CD4-positive, alpha-beta T cell treated with Interleukin-15 for 1 hour (primary cell): ENCODE results near the gene RAB10.
"Not testable (repeated sequence)": the region's sequence is repeated elsewhere in the genome, so short reads cannot be mapped to it uniquely, and the experiment has no call there.

Experiments
- DNase-seq: peaks from one replicate; pipeline ENCODE4 v3.0.0-alpha.2; 2020

Gene RAB10

DNA sequence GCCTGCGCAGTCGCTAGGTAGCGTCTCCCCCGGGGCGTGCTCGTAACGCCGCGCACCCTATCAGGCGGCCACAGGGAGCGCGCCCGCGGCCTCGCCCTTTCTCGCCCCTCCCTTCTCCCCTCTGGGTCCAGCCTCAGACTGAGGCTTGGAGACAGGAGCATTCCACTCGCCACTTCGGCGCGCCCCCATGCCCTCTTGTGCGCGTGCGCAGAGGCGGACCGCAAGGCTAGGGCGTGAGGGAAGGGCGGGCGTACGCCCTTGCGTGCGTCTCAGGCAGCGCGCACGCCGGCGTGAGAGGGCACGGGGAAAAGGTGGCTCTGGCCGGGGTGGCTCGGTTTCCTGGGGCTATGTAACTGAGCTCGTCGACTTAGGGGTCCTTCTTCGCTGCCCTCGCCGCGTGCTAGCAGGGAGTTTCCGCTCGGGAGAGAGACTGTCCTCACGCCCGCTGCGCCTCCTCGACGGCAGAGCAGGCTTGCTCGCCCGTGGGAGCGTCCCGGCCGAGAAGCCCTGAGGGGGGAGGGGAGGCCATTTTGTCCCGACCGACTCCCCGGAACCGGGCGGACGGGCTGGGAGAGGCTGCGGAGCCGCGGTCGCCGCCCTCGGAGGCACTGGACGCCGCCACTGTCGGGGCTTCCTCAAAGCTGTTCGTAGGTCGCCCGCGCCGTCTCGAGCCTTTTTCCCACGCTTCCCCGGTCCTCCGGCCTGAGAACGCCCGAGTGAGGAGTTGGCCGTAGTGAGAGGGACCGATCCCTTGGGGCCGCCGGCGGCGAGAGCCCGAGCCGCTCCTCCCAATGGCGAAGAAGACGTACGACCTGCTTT, at the start of gene RAB10:
Gene RAB10, plus strand, starts transcription at position 267 of the 819 bp plus-strand sequence. Its CDS starts 525 bp downstream, at position 792.
- peak; percentile 99 for DNase-seq

DNA sequence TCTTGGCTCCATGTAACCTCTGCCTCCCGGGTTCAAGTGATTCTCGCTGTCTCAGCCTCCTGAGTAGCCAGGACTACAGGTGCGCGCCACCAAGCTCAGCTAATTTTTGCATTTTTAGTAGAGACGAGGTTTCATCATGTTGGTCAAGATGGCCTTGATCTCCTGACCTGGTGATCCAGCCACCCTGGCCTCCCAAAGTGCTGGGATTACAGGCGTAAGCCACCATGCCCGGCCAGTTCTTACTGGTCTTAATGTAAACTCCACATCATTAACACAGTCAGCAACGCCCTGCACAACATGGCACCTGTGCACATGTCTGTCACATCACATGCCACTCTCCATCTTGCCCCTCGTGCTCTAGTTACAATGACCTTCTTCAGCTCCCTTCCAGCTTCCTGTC, 45.8 kb upstream of the RAB10 start:
- no peak for DNase-seq

DNA sequence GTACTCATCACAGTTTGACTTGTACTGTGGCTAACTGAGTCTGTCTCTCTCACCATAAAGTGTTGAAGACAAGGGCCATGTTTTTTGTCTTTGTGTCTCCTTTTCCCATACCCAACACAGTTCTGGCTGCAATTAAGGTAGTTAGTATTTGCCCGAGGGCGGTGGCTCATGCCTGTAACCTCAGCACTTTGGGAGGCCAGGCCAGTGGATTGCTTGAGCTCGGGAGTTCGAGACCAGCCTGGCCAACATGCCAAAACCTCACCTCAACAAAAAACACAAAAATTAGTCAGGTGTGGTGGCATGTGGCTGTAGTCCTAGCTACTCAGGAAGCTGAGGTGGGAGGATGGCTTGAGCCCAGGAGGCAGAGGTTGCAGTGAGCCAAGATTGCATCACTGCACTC, 44.7 kb upstream of the RAB10 start:
- no peak for DNase-seq

DNA sequence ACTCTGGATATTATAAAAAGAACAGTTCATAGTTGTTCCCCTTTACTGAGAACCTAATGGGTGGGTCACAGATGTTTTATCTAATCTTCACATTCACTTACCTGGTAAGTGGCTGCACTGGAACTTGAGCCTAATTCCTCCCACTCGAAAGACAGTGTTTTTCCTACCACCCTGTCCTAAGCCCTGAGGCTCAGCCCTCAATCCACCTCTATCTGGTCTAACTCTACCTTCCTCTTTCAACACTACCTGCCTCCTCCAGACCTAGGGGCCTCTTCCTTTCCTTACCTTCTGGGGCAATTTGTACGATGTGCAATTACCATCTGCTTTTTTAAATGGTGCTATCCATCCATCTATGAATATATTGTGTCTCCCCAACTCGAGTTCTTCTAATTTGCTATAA, 41.9 kb upstream of the RAB10 start:
- DNase-seq: no peak

DNA sequence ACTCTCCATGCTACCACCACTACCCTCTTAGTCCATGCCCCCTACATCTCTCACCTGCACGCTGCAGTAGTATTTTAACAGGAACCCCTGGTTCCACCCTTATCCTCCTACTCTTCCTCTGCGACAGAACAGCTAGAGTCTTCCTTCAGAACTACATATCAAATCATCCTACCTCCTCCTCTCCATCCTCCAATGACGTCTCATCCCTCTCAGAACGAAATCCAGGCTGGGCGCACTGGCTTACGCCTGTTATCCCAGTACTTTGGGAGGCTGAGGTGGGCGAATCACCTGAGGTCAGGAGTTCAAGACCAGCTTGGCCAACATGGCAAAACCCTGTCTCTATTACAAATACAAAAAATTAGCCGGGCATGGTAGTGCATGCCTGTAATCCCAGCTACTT, 41.3 kb upstream of the RAB10 start:
- DNase-seq: no peak

DNA sequence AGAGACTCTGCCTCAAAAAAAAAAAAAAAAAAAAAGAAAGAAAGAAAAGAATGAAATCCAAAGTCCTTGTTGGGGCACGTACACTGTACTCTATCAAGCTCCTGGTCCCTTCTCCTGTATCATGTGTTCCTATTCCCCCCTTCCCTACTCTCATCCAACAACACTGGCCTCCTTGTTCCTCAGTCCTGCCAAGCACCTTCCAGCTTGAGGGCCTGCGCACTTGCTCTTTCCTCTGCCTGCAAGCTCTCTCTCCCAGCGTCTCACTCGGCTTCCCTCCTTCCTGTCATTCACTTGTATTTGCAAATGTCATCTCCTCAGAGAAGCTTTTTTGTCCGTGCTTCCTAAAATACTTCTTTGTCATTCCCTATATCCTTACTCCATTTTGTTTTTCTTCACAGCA, 40.8 kb upstream of the RAB10 start:
- no peak for DNase-seq

DNA sequence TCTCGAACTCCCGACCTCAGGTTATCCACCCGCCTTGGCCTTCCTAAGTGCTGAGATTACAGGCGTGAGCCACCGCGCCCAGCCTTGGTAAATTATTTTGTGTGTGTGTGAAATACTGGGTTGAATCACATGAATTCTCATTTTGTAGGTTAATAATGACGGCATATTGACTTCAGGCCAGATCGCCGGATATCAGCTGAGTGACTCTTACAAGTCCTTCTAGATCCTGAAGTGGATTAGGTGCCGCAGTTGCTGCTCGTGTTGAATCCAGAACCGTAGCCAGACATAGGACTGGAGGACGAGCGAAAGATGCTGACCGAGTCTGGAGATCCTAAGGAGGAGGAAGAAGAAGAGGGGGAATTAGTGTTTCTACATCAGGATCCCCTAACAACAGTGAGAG, 39.4 kb upstream of the RAB10 start:
- no peak for DNase-seq

DNA sequence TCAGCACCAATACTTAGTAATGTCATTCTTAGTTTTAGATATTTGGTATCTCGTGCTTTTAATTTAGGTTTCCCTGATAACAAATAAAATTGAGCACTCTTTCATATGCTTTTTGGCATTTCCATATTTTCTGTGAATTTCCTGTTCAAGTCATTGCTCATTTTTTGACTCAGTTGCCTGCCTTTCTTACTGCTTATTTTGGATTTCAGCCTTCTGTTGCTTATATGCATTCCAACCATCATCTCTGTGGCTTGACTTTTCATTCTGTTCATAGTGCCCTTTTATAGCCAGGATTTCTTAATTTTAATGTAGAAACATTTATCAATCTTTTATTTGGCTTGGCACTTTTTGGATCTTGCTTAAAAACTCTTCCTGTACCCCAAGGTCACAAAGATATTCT, 37.0 kb upstream of the RAB10 start:
- no peak for DNase-seq

DNA sequence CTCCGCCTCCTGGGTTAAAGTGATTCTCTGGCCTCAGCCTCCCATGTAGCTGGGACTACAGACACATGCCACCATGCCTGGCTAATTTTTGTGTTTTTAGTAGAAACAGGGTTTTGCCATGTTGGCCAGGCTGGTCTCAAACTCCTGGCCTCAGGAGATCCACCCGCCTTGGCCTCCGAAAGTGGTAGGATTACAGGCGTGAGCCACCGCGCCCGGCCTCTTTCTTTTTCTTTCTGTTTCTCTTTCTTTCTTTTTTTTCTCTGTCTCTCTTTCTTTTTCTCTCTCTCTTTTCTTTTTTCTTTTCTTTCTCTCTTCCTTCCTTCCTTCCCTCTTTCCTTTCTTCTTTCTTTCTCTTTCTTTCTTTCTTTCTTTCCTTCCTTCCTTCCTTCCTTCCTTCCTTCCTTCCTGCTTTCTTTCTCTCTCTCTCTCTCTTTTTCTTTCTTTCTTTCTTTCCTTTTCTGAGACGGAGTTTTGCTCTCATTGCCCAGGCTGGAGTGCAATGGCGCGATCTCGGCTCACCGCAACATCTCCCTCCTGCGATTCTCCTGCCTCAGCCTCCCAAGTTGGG, 35.0 kb upstream of the RAB10 start:
- DNase-seq: not testable (repeated sequence)

DNA sequence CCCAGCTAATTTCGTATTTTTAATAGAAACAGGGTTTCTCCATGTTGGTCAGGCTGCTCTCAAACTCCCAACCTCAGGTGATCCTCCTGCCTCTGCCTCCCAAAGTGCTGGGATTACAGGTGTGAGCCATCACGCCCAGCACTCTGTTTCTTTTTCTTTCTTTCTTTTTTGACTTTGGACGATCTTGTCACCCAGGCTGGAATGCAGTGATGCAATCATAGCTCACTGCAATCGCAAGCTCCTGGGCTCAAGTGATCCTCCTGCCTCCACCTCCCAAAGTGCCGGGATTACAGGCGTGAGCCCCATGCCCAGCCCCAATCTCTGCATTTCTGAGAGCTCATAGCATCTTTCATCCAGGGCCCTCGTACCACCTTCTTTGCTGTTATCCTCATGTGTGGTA, 34.5 kb upstream of the RAB10 start:
- DNase-seq: not testable (repeated sequence)

DNA sequence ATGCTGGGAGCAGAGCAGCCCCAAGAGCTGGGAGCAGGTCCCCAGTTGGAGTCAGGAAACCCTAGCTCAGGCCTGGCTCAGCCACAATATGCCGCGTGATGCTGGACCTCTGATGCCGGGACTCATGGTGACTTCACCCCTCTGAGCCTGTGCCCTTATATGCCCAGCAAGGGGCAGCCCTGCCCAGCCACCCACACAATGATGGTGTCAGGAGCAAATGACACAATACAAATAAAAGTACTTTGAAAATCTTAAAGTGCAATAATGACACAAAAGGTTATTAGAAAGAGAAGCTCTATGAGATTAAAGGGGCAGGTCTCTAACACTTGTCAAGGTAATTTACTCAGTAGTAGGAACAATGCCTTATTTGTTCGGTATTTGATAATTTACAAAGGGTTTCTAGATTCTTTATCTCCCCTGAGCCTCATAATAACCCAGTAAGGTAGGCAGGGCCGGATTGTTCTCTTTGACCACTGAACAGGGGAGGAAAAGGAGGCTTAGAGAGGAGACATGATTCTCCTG, 33.3 kb upstream of the RAB10 start:
- no peak for DNase-seq

DNA sequence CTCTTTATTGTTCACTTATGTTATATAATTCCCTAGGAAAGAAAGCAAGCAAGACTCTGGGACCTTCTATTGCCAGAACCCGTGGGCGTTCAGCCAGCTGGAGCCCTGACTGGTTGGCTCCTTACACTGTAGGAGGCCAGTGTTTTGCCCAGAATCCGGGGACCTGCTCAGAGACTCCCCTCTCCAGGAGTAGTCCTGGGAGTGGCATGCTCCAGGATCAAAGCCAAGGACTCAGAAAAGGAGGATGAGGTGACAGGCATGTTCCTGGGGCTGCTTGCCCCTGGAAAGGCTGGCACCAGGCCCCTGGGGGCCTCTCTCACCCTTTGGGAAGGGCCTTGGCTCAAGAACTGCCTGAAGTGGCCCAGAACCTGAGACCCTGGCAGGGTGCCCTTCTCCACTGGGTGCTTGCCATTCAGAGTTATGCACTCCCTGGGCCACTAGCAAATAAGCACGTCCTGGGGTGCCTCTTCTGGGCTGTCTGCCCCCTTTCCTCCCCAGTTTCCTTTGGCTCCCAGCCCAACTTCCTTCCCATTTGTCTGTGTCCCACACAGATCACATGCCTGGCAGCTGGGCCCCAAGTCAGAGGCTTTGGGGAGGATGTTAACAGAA, 32.0 kb upstream of the RAB10 start:
- DNase-seq: no peak

DNA sequence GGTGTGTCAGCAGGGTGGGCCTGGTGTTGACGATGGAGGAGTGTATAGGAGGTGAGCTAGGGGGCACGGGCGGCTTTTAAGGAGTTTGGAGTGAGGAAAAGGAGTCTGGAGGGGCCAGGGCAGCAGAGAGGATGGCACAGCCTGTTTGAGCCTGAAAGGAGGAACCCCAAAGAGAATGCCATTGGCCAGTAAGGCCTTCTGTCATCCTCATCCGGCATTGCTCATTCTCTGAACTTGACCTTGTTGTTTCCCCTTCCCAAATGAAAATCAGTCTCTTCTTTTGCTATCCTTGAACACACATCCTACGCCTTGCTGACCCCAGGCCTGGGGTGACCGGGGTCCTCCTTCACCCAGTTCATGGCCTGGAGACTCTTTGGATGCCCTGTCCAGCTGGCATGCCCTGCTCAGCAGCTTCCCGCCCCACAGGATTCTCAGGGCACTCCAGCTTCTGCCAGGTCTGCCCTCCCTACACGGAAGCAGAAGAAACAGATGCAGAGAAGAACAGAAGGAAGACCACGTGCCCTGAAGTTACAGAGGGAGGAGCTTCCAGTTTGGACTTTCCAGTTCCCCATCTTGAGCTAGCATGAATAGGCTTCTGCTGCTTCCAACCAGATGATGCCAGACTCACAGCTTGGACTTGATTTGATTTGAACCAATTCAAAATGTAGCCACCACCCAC, 31.1 kb upstream of the RAB10 start:
- DNase-seq: peak; percentile 52

DNA sequence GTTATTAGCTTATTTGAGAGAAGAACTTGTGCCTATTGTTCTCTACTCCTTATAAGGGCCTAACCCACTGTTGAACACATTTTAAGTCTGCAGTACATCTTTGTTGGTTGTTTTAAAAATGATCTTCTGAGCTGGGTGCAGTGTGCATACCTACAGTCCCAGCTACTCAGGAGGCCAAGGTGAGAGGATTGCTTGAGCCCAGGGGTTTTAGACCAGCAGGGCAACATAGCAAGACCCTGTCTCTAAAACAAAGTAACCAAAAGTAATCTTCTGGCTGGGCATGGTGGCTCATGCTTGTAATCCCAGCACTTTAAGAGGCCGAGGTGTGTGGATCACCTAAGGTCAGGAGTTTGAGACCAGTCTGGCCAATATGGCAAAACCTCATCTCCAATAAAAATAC, 25.8 kb upstream of the RAB10 start:
- DNase-seq: no peak

DNA sequence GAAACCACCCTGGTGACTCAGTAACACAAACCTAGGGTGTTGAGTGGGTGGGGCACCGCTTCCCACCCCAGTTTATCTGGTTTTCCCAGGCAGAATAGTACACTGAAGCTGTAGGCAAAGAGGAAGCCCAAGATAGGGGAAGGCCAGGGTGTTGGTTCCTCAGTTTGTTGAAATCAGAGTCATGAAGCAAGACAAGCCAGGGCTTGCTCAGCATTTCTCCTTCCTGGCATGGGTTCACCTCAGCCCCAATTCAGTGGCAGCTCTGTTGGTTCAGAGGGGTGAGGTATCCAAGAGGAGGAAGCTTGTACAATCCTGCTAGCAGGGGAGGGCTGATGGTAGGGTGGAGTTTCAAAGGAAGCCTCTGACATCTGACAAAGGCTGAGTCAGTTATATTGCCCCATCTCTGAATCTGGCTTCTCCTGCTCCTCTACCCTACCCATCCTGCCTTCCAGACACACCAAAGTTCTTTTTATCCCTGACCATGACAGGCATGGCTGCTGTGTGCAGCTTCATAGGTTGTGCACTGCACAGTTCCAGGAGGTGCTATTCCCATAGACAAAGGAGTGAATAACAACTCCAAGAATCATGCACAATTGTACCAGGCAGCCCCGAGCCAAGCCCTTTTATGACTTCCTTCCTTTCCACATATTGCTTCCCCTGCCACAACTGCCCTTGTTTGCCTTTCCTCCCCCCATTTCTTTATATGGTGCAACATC, 24.9 kb upstream of the RAB10 start:
- DNase-seq: peak; percentile 84

DNA sequence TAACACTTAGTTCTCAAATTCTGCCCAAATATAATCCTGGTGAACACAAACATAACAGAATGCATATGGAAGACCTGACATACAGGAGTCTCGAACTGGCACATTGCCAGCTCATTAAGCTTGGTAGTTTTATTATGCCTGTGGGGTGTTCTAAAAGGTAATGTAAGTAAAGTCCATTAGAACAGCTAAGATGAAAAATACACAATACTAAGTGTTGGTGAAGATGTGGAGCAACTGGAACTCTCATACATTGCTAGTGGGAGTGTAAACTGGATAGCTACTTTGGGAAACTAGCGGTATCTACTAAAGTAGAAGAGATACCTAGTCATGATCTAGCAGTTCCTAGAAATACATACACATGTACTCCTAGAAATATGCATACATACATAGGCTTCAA, 24.3 kb upstream of the RAB10 start:
- no peak for DNase-seq

DNA sequence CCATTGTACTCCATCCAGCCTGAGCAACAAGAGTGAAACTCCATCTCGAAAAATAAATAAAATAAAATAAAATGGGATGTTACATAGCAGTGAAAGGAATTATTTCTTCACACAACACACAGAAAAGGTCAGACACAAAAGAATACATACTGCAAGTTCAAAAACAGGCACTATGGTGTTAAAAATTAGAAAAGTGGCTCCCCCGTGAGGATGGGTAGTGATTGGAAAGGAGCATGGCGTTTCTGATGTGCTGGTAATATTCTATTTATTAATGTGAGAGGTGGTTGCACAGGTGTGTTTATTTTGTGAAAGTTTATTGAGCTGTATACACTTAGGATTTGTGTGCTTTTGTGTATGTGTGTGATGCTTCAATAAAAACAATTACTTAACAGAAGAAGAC, 22.9 kb upstream of the RAB10 start:
- no peak for DNase-seq

DNA sequence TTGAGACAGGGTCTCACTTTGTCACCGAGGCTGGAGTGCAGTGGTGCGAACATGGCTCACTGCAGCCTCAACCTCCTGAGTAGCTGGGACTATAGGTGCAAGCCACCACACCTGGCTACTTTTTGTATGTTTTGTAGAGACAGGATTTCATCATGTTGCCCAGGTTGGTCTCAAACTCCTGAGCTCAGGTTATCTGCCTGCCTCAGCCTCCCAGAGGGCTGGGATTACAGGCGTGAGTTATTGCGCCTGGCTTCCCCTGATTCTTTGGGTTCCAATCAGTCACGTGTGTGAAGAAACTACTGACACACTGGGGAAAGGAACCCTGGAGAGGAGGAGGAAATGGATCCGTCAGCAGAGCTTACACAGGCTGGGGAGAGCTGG, 22.3 kb upstream of the RAB10 start:
- no peak for DNase-seq

DNA sequence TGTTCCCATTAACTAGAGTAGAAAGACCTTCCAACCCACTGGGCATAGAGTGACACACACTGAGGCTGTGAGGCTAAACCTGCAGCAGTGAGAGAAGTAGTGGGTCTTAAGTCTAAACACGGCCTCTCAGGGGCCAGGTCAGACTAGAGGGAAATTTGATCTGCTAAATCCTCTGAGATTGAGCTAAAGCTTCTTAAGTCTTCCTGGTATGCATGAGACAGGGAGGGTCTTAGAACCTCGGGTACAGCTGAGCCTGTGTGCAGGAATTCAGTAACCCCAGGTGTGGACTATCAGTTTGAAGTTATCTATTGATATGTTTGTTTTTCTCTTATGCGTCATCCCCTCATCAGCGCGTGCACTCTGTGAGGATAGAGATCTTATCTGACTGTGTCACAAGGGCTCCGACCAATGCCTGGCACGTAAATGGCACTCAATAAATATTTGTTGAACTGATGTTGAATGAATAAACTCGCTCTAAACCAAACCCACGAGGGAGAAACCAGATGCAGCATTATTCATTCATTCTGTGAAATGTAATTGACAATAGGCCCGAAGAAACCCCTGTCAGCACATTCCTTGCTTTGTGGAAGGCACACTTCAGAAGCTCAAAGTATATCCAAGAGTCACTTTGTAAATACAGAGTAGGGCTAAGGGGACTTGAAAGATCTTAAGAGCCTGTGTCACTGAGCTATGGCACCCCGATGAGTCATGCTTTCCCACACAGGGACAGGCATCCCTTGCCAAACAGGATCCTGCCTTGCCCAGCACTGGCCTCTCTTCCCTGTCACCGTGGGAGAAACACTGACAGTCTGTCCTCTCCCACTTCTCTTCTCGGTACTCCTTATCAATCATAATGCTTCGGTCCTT, 21.7 kb upstream of the RAB10 start:
- DNase-seq: peak; percentile 34

DNA sequence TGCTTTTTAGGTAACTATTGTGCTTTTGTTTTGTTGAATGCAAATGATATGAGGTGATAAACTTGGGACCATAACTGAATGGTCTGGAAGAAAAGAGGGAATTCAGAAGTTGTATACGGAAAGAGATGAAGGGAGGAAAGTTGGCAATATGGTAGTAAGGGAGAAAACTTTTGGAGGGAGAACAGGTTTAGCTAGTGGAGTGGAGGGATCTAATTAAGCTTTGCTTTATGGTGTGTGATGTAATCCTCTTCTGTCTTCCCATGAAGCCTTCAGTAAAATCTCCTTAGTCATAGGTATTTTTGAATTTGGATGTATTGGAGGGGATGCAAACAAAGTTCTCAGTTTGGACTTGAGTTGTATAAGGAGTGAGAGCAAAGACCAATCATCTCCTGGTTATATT, 20.2 kb upstream of the RAB10 start:
- DNase-seq: no peak

DNA sequence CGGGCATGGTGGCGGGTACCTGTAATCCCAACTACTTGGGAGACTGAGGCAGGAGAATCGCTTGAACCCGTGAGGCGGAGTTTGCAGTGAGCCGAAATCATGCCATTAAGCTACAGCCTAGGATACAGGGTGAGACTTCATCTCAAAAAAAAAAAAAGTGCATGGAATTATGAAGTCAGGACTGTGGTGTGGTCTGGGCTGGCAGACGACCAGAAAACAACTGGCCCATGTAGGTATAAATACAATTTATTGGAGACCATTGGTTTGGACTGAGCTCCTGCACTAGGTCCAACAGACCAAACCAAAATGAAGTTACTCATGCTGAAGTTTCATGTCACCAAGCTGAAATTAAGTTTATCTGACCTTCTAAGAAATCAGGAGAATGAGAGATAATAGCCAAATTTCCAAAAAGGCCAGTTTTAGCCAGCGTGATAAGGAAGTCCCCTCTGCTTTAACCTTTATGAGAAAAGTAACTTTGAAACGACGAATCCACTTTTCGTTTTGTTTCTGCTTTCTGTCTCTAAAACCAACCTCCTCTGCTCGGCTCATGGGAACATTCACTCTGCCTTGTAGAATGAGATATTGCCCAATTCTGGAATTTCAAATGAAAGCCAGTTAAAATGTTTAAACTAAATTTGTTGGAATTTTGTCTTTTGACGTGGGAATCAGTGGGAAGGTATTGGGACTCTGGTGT, 17.7 kb upstream of the RAB10 start:
- no peak for DNase-seq
